NCI-H526 treated with DMSO at 0.1 percent for 48 hours (cell line): ENCODE measurements around the gene EPHA7.
A peak's percentile ranks its signal among the peaks of the same experiment; 100 is the strongest.

Source experiments
- DNase-seq: peaks from one replicate; lab custom pipeline; 2025; lab: John Stamatoyannopoulos, UW

The EPHA7 gene

GRCh38 chr6:93419304-93420162 is at the start of gene EPHA7:
TSS of gene EPHA7 (minus strand) at chr6:93419559. CDS start at chr6:93419341, 218 bp downstream.
- DNase-seq, result peak; percentile 94

DNA sequence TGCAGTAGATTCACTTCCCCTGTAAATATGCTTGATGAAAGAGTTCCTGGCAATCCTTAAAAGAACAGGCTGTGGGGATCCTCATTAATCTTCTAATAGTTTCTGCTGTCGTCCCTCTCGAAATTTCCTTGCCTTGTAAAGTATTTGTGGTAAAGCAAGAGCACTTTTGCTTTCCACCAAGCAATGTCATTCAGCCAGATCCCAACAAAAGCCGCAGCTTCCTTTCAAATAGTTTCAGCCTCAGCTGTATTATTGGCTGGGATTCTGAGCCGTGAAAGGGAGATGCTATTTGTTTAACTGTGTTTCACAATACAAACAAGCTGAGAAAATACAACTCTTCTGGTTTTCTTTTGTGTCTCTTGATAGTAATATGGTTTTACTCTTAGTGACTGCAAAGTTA is 48.9 kb upstream of the EPHA7 start:
- no peak for DNase-seq

GRCh38 chr6:93454533-93454932 is 35.2 kb upstream of the EPHA7 start:
- DNase-seq, result no peak

GRCh38 chr6:93453956-93454355 is 34.6 kb upstream of the EPHA7 start:
- DNase-seq, result no peak

GRCh38 chr6:93447874-93448273 is 28.5 kb upstream of the EPHA7 start:
- DNase-seq, result no peak

DNA sequence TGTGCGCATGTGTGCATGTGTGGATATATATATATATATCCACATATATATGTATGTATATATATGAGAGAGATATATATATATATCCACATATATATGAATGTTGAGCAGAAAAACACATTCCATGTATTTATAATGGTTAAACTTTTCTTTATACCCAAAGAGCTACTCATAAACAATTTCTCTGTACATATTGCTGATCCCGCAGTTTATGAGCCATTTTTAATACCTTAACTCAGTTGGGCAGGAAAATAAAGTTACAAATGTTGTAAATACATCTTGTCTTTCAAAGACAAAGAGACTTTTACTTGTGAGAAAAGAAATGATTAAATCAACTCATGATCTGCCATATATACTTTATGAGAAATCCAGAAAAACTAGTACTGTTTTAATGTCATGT is 18.1 kb upstream of the EPHA7 start:
- no peak for DNase-seq

- no peak for DNase-seq
Measured at GRCh38 chr6:93433592-93433991, 14.2 kb upstream of the EPHA7 start.

DNA sequence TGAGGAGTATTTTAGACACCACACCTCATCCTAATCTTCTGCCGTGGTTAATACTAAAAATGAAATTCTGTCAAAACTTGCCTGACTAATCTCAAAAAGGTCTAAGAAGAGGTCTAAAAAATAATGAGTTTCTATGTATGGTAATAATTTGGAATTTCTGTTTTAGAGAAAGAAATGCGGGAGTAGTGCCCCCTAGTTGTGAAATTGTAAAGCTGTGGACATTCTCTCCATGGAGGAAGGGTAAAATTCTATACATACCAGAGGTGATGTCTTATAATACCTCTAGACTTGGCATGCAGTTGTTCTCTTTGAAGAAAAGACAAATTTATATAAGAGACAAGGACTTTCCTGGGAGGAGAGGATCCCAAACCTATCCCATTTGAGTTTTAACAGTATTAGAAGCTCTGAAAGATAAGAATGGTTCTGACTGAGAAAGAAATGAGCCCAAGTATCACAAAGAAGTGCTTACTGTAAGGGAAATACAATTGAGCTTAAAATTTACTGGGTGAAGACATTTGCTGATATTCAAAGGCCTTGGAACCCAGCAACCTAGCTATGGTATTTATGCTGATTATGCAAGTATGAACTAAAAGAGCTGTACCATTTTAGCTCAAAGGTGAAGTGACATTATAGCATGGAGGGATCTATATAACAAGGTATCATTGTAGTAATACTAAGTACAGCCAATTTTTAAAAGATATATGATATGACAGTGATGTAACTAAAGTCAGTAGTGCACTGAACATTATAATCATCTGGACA is 5.1 kb upstream of the EPHA7 start:
- no peak for DNase-seq

DNA sequence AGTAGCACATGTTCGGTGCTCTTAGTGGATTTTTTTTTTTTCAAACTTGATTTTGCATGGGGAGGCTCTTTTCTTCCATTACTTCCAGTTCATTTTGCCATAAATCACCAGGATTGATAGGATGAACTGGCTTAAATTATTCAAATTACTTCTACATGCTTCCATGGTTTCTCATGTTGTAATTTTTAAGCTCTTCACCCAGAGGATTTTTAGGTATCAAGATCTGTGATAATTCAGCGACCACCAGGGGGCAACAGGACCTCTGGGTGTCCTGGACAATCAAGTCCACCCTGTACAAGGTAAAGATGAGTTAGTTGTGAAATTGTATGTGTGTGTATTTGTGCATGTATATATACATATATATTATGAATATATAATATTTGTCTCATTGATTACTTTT is 4.2 kb upstream of the EPHA7 start:
- peak; percentile 38 for DNase-seq

DNA sequence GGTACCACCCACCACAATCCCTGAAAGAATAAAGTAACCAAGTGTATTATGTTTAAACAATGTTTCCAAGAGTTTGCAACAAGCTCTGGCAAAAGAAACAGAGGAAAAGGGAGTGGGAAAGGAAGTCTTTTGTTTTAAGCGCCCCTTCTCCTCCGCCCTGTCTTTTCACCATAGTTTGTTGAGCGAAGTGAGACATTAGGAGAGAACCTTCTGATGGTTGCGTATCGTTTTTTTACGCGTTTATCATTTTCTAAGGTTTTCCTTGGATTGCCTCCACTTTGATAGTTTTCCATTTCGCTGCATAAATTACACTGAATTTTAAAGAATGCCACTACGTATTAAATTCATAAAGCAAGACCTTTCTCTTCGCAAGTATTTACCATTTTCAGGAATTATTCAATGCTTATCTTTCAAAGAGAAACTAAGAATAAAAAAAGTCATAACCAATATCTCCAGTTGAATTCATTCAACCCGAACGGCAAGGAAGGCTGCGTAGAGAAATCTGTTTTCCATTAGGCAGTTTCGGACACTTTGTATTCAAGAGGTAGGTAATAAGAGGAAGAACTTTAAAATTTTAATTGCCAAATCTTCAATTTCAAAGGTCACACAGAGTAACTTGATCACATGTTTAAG is 920 bp upstream of the EPHA7 start:
- DNase-seq, result no peak

- DNase-seq, result peak; percentile 41
Measured at GRCh38 chr6:93418408-93419303, 703 bp downstream of the EPHA7 start.

GRCh38 chr6:93418033-93418407 is 1.3 kb downstream of the EPHA7 start:
- DNase-seq, result no peak

- DNase-seq, result no peak
Measured at GRCh38 chr6:93417421-93418013, 1.8 kb downstream of the EPHA7 start.

DNA sequence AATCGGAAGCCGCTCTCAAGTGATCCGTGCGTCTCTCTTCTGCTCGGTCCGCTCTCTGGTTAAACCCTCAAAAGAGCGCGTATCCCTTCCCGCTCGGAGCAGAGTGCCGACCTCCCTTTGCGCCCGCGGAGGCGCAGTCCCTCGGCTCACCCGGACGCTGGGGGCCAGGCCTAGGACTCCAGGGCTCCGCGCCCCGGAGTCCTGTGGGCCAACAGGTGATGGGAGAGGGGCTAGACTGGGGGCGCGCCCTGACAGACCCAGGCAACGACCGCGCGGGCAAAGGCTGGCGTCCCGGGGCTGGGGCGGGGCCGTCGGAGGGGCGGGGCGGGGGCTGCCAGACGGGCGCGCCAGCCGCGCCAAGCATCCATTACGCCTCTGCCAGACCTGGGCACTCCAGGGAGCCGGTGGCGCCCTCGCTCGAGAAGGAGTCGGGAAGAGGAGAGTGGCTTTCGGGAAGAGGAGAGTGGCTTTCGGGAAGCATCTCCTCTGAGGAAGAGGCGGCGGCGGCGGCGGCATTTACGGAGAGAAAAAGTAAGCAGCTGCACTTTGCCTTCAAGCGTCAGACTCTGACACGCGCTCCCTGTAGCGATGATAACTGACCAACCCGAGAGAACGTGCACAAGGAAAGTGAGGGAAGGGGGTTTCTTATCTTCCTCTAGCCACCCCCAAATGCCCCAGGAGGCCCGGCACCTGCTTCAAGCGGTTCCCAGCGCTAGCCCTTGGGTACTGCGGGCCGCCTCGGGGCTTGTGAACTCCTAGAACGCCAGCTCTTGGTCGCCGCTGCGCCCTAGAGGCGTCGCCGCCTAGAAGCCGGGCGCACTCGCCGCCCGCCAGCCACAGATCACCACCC is 2.6 kb downstream of the EPHA7 start:
- peak; percentile 53 for DNase-seq

DNA sequence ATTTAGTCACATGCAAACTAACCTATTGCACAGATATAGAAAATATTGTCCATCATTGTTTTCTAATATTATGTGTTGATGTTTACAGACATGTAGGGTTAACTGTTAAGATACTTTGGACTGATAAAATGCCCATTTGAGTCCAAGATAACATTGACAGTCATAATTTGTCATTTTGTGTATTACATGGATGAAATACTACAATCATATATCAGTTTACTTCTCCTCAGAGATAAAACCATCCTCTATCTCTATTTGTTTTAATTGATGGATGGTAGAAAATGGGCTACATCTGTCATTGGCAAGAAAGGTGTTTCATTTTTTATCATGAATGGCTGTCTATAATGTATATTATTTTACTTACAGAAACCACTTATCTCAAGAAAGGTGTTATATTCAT is 6.2 kb downstream of the EPHA7 start:
- DNase-seq, result no peak

- no peak for DNase-seq
Measured at GRCh38 chr6:93412452-93412851, 6.9 kb downstream of the EPHA7 start.

- no peak for DNase-seq
Measured at GRCh38 chr6:93407186-93407585, 12.2 kb downstream of the EPHA7 start.

- no peak for DNase-seq
Measured at GRCh38 chr6:93403390-93403789, 16.0 kb downstream of the EPHA7 start.

DNA sequence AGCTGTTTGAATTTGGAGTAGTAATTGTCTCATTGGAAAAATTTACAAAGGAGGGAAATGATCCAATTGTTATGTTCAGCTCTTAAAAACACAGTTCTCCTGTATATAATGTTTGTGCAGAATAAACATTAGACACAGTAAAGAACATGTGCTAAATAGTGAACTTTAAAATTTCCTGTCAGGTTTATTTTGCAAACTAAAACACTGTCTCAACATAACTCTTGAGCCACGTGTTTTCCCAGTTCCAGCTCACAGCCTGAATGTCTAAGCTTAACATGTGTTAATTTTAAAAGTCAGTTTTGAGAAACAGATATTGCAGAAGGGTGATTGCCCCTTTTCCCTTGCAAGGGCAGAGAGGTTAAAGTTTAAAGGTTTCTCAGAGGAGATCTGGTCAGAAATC is 20.6 kb downstream of the EPHA7 start:
- no peak for DNase-seq

GRCh38 chr6:93394471-93394870 is 24.9 kb downstream of the EPHA7 start:
- DNase-seq, result no peak
